UCSD-AML1 (cell line): ENCODE results near the gene GPX4.
A peak's percentile ranks its signal among the peaks of the same experiment; 100 is the strongest.

Experiments used
- DNase-seq: peaks from one replicate; lab custom pipeline; 2025; ENCODE audit not compliant: unreplicated experiment; lab: John Stamatoyannopoulos, UW

Gene GPX4

GRCh38 chr19:1102407-1103131 lies 1.2 kb upstream of the GPX4 start:
- no peak for DNase-seq

- no peak for DNase-seq
Measured at GRCh38 chr19:1103132-1103707, 574 bp upstream of the GPX4 start.

GRCh38 chr19:1104311-1105007 lies 665 bp downstream of the GPX4 start:
- DNase-seq = peak; percentile 74

GRCh38 chr19:1105008-1105872 lies 1.4 kb downstream of the GPX4 start:
- no peak for DNase-seq

- DNase-seq = no peak
Measured at GRCh38 chr19:1105873-1106840, 2.4 kb downstream of the GPX4 start.

GRCh38 chr19:1106841-1107660 lies 3.3 kb downstream of the GPX4 start:
- peak; percentile 31 for DNase-seq

- no peak for DNase-seq
Measured at GRCh38 chr19:1107661-1108261, 4.0 kb downstream of the GPX4 start.

- no peak for DNase-seq
Measured at GRCh38 chr19:1108291-1109031, 4.7 kb downstream of the GPX4 start.

GRCh38 chr19:1109032-1109551 lies 5.3 kb downstream of the GPX4 start:
- DNase-seq = no peak

GRCh38 chr19:1109697-1110671 lies 6.2 kb downstream of the GPX4 start:
- no peak for DNase-seq

GRCh38 chr19:1110809-1111640 lies 7.2 kb downstream of the GPX4 start:
- DNase-seq = no peak

- DNase-seq = no peak
Measured at GRCh38 chr19:1111641-1112267, 8.0 kb downstream of the GPX4 start.

GRCh38 chr19:1112268-1113029 lies 8.7 kb downstream of the GPX4 start:
- no peak for DNase-seq

- DNase-seq = peak; percentile 76
Measured at GRCh38 chr19:1113030-1113985, 9.5 kb downstream of the GPX4 start.
